Measurements from ENCODE around the gene SOHLH1.
A peak's percentile ranks its signal among the peaks of the same experiment; 100 is the strongest.

SOHLH1 gene

DNA sequence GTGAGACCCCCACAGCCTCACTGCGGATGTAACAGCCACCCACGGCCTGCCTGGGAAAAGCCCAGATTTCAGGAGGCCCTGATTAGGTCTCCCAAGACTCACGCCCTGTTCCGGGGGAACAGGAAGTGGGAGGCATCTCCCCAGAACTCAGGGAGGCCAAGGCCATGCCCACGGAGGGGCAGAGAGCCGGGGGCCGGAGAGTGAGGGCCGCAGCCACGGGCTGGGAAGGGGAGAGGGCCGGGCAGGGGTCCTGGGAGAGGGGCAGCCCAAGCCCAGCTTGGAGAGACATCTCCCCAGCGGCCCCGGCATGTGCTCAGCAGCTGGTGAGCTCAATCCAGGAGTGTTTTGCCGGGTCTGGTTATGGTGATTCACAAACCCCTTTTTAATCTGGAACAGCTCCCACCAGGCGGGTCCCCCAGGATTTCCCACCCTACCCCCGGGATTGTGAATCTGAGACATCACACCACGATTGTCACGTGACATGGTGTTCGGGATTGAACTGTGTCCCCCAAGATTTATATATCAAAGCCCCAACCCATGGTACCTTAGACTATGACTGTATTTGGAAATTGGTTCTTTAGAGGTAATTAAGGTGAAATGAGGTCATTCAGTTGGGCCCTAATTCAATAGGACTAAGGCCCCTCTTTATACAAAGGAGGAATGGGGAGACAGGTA is 29.3 kb upstream of the SOHLH1 start:
- no peaks in the 10 kb centered on the region for H3F3A ChIP-seq (ENCODE audit: insufficient read depth, low read length)
- no peak overlapping the region for H3K4me3 ChIP-seq (ENCODE audit: low read length)
- no peak for DNase-seq
- TF ChIP-seq, protein P1, sequence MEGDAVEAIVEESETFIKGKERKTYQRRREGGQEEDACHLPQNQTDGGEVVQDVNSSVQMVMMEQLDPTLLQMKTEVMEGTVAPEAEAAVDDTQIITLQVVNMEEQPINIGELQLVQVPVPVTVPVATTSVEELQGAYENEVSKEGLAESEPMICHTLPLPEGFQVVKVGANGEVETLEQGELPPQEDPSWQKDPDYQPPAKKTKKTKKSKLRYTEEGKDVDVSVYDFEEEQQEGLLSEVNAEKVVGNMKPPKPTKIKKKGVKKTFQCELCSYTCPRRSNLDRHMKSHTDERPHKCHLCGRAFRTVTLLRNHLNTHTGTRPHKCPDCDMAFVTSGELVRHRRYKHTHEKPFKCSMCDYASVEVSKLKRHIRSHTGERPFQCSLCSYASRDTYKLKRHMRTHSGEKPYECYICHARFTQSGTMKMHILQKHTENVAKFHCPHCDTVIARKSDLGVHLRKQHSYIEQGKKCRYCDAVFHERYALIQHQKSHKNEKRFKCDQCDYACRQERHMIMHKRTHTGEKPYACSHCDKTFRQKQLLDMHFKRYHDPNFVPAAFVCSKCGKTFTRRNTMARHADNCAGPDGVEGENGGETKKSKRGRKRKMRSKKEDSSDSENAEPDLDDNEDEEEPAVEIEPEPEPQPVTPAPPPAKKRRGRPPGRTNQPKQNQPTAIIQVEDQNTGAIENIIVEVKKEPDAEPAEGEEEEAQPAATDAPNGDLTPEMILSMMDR (IDR thresholded peaks at IDR 0.05; ENCODE audit: low read length), result no peak
- TF ChIP-seq EZH2phosphoT487 (IDR thresholded peaks at IDR 0.05; ENCODE audit: low read length) (no peak), EZH2 (optimal IDR thresholded peaks at IDR 0.05; ENCODE audit: low read depth, low read length) (no peak)
- no peak overlapping the region for H3K4me2 ChIP-seq (ENCODE audit: low read depth, low read length)
- no peaks in the 10 kb centered on the region for H3K9me2 ChIP-seq (replicated peaks; ENCODE audit: insufficient read depth, low read length)
- no peaks in the 10 kb centered on the region for H3K36me3 ChIP-seq (replicated peaks; ENCODE audit: insufficient read depth, low read length)
- H3K9me3 ChIP-seq (replicated peaks; ENCODE audit: insufficient read depth, low read length), result no peaks in the 10 kb centered on the region
- no peak overlapping the region for H3K9ac ChIP-seq (ENCODE audit: low read length)
- H4K20me1 ChIP-seq (ENCODE audit: insufficient read depth, low read length), result no peaks in the 10 kb centered on the region
- H3K27me3 ChIP-seq (replicated peaks; ENCODE audit: insufficient read depth, low read length), result peaks cover 84% of the 10 kb centered on the region
- H3K4me1 ChIP-seq (ENCODE audit: low read length), result no peaks in the 10 kb centered on the region
- no peaks in the 10 kb centered on the region for H3K79me2 ChIP-seq (ENCODE audit: low read length)
- H3K27ac ChIP-seq (ENCODE audit: low read length), result no peak overlapping the region
- no peak overlapping the region for H2AFZ ChIP-seq (ENCODE audit: low read length)

DNA sequence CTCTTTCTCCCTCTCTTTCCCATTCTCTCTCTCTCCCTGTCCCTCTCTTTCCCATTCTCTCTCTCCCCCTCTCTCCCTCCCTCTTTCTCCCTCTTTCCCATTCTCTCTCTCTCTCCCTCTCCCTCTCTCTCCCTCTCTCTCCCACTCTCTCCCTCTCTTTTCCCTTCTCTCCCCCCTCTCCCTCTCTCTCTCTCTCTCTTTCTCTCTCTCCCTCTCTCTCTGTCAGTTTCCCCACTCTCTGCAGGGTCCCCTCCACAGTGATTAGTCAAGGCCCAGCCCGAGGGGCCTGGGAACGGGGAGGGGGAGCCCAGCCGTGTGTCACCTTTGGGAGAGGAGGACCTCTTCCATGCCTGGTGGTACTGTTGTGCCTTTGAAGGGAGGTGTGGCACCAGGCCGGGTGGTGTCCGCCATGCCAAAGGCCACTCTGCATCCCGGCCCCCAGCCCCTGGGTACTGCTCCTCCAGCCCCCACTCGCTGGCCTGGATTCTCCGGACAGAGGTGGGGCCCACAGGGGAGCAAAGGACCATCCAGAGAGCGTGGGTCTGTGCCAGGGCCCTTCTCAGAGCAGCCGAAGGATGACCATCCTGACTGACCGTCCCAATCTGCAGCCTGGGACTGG is 28.1 kb upstream of the SOHLH1 start:
- H3K4me3 ChIP-seq (ENCODE audit: low read length), result no peak overlapping the region
- H3K9me2 ChIP-seq (replicated peaks; ENCODE audit: insufficient read depth, low read length), result no peaks in the 10 kb centered on the region
- H3K79me2 ChIP-seq (ENCODE audit: low read length), result no peaks in the 10 kb centered on the region
- no peak overlapping the region for H3K27ac ChIP-seq (ENCODE audit: low read length)
- TF ChIP-seq EZH2phosphoT487 (IDR thresholded peaks at IDR 0.05; ENCODE audit: low read length) (no peak), EZH2 (optimal IDR thresholded peaks at IDR 0.05; ENCODE audit: low read depth, low read length) (no peak)
- TF ChIP-seq, protein P1 (IDR thresholded peaks at IDR 0.05; ENCODE audit: low read length), result no peak
- H3K9me3 ChIP-seq (replicated peaks; ENCODE audit: insufficient read depth, low read length), result no peaks in the 10 kb centered on the region
- H3K4me2 ChIP-seq (ENCODE audit: low read depth, low read length), result no peak overlapping the region
- DNase-seq, result no peak
- peaks cover 91% of the 10 kb centered on the region for H3K27me3 ChIP-seq (replicated peaks; ENCODE audit: insufficient read depth, low read length)
- H3K9ac ChIP-seq (ENCODE audit: low read length), result no peak overlapping the region
- no peaks in the 10 kb centered on the region for H3F3A ChIP-seq (ENCODE audit: insufficient read depth, low read length)
- no peaks in the 10 kb centered on the region for H3K4me1 ChIP-seq (ENCODE audit: low read length)
- H2AFZ ChIP-seq (ENCODE audit: low read length), result no peak overlapping the region
- no peaks in the 10 kb centered on the region for H3K36me3 ChIP-seq (replicated peaks; ENCODE audit: insufficient read depth, low read length)
- no peaks in the 10 kb centered on the region for H4K20me1 ChIP-seq (ENCODE audit: insufficient read depth, low read length)

DNA sequence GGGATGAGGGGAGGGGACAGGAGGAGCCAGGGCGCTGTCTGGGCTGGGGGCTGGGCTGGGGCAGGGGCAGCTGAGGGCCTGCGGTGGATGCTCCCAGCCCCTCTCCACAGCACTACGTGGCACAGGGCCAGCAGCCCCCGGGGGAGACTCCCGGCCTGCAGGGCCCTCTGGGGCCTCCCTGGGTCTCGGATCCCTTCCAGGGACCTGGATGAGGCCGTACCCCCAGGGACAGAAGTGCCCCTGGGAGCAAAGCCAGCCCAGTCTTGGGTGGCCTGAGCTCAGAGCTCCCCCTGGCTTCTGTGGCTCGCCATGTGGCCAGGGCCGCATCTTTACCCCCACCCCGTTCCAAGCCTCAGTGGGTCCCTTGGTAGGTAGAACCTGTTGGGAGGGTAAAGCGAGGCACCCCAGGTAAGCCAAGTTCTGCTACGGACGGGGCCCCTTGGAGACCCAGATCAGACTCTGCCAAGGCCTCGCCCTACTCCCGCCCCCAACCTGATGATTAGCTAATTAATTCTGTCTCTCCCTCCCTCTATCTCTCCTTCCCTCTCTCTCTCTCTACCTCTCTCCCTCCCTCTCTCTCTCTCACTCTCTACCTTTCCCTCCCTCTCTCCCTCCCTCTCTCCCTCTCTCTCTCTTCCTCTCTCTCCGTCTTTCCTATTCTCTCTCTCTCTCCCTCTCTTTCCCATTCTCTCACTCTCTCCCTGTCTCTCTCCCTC is 27.0 kb upstream of the SOHLH1 start:
- DNase-seq, result no peak
- TF ChIP-seq EZH2phosphoT487 (IDR thresholded peaks at IDR 0.05; ENCODE audit: low read length), result no peak
- TF ChIP-seq, protein P1 (IDR thresholded peaks at IDR 0.05; ENCODE audit: low read length), result peak; percentile 17
- no peaks in the 10 kb centered on the region for H3K4me1 ChIP-seq (ENCODE audit: low read length)
- no peak overlapping the region for H3K4me3 ChIP-seq (ENCODE audit: low read length)
- H2AFZ ChIP-seq (ENCODE audit: low read length), result no peak overlapping the region
- no peaks in the 10 kb centered on the region for H3K9me3 ChIP-seq (replicated peaks; ENCODE audit: insufficient read depth, low read length)
- no peaks in the 10 kb centered on the region for H3F3A ChIP-seq (ENCODE audit: insufficient read depth, low read length)
- no peaks in the 10 kb centered on the region for H3K9me2 ChIP-seq (replicated peaks; ENCODE audit: insufficient read depth, low read length)
- H3K79me2 ChIP-seq (ENCODE audit: low read length), result no peaks in the 10 kb centered on the region
- no peak overlapping the region for H3K27ac ChIP-seq (ENCODE audit: low read length)
- no peak overlapping the region for H3K4me2 ChIP-seq (ENCODE audit: low read depth, low read length)
- no peaks in the 10 kb centered on the region for H4K20me1 ChIP-seq (ENCODE audit: insufficient read depth, low read length)
- H3K27me3 ChIP-seq (replicated peaks; ENCODE audit: insufficient read depth, low read length), result peaks cover 95% of the 10 kb centered on the region
- H3K36me3 ChIP-seq (replicated peaks; ENCODE audit: insufficient read depth, low read length), result no peaks in the 10 kb centered on the region
- no peak overlapping the region for H3K9ac ChIP-seq (ENCODE audit: low read length)
